HepG2 (cell line): ENCODE measurements around the gene SLC8B1.

Experiments
- EHMT2 ChIP-seq: fragments of 200-600 bp; sonication (generic); IDR thresholded peaks from 2 replicates; pipeline ENCODE4 v1.7.0; 2017; ENCODE audit warnings: antibody characterized with exemption, low read depth, low read length, borderline replicate concordance
- MEIS2 ChIP-seq: sonication (generic); formaldehyde crosslinking; IDR thresholded peaks from 2 replicates; pipeline ENCODE4 v1.9.0; 2021; ENCODE audit warnings: mild to moderate bottlenecking, missing genetic modification reagents
- NFE2 ChIP-seq: sonication (generic); formaldehyde crosslinking; IDR thresholded peaks from 2 replicates; pipeline ENCODE4 v1.4.0; 2020; ENCODE audit warnings: missing genetic modification reagents
- POLR2A ChIP-seq, 2 experiments: IDR thresholded peaks; 2 replicates each; pipeline ENCODE4 v1.6.1; 2011; ENCODE audit warnings: low read depth in 2 of 2, low read length in 2 of 2, mild to moderate bottlenecking in 1 of 2, moderate library complexity in 1 of 2; ENCODE audit not compliant: insufficient read depth in 1 of 2
- SOX13 ChIP-seq, 3 experiments: fragments of 450-650 bp in 1 of 3; sonication (generic) in 1 of 3; formaldehyde crosslinking in 1 of 3; IDR thresholded peaks in 2 of 3; conservative IDR thresholded peaks in 1 of 3; 2 replicates each; pipeline versions ENCODE4 v1.5.0 to v1.6.1; 2016 to 2020; ENCODE audit warnings: antibody characterized with exemption in 1 of 3, mild to moderate bottlenecking in 1 of 3, missing compliant biosample characterization in 1 of 3, missing genetic modification reagents in 1 of 3, moderate library complexity in 1 of 3
- ZNF232 ChIP-seq: sonication (generic); formaldehyde crosslinking; IDR thresholded peaks from 2 replicates; pipeline ENCODE4 v1.4.0; 2020; ENCODE audit warnings: missing genetic modification reagents, borderline replicate concordance
- ZNF329 ChIP-seq: sonication (generic); formaldehyde crosslinking; IDR thresholded peaks from 2 replicates; pipeline ENCODE4 v1.9.0; 2021; ENCODE audit warnings: low read depth, mild to moderate bottlenecking, missing genetic modification reagents
- TF ChIP-seq, protein P1 (sequence below): sonication (generic); formaldehyde crosslinking; IDR thresholded peaks from 2 replicates; pipeline ENCODE4 v1.5.0; 2020; ENCODE audit warnings: mild to moderate bottlenecking, missing genetic modification reagents, moderate library complexity

DNA sequence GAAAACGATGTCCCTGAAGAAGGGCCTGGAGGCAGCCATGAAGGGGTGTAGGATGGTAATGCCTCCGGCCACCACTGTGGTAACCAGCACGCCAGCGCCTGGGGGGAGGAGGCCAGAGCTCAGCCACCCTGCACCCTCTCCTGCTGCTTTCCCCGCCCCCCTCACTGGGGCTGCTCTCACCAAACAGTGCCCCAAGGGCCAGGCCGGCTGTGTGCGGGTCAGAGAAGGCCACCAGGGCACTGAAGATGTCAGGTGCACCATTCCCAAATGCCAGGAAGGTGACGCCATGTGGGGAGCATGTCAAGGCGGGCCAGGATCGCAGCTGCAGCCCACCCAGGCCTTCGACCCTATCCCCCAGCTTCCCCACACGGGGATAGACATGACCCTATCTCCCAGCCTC lies 14.5 kb downstream of the SLC8B1 start:
- TF ChIP-seq NFE2 (CRISPR knock-in tag) (no peak), MEIS2 (no peak), ZNF232 (CRISPR knock-in tag) (no peak), EHMT2 (no peak), ZNF329 (CRISPR knock-in tag) (no peak), SOX13 (IDR thresholded peaks at IDR 0.05) (no peak), SOX13 (CRISPR knock-in tag; conservative IDR thresholded peaks at IDR 0.05 in 1 of 2, IDR thresholded peaks at IDR 0.05 in 1 of 2) (no peak), POLR2A (IDR thresholded peaks at IDR 0.05; ENCODE audit: insufficient read depth in 1 of 2, low read depth in 2 of 2, low read length in 2 of 2) (no peak)
- TF ChIP-seq, protein P1, sequence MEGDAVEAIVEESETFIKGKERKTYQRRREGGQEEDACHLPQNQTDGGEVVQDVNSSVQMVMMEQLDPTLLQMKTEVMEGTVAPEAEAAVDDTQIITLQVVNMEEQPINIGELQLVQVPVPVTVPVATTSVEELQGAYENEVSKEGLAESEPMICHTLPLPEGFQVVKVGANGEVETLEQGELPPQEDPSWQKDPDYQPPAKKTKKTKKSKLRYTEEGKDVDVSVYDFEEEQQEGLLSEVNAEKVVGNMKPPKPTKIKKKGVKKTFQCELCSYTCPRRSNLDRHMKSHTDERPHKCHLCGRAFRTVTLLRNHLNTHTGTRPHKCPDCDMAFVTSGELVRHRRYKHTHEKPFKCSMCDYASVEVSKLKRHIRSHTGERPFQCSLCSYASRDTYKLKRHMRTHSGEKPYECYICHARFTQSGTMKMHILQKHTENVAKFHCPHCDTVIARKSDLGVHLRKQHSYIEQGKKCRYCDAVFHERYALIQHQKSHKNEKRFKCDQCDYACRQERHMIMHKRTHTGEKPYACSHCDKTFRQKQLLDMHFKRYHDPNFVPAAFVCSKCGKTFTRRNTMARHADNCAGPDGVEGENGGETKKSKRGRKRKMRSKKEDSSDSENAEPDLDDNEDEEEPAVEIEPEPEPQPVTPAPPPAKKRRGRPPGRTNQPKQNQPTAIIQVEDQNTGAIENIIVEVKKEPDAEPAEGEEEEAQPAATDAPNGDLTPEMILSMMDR (CRISPR knock-in tag) = no peak
